Cardiac fibroblast (primary cell): Measurements from ENCODE around the gene KIRREL1.

Experiments
- DNase-seq, 2 donors: peaks; one replicate each; pipeline versions ENCODE4 v3.0.0 to v3.0.0-alpha.2; 2010; ENCODE audit warnings: low read depth in 2 of 2
- H3K4me3 ChIP-seq, 2 donors: replicated peaks in 1 of 2; 1 replicate in 1 of 2; 2 replicates in 1 of 2; pipeline ENCODE4 v1.5.1; 2011; ENCODE audit warnings: low read depth in 2 of 2, low read length in 2 of 2, mild to moderate bottlenecking in 2 of 2, moderate library complexity in 1 of 2
- CTCF ChIP-seq: IDR thresholded peaks from one replicate; pipeline ENCODE4 v1.5.1; 2011; ENCODE audit warnings: low read depth, mild to moderate bottlenecking, low read length, inconsistent platforms

KIRREL1 gene

GRCh38 chr1:158103861-158104522, 110.5 kb downstream of the KIRREL1 start:
- no peak for TF ChIP-seq CTCF
- no peak for DNase-seq

GRCh38 chr1:158104891-158105290, 111.4 kb downstream of the KIRREL1 start:
- TF ChIP-seq CTCF, result no peak
- H3K4me3 ChIP-seq, result no peak overlapping the region
- DNase-seq, result no peak

More at GRCh38 chr1:158103861-158104522, 110.5 kb downstream of the KIRREL1 start:
- H3K4me3 ChIP-seq, result no peak overlapping the region

DNA sequence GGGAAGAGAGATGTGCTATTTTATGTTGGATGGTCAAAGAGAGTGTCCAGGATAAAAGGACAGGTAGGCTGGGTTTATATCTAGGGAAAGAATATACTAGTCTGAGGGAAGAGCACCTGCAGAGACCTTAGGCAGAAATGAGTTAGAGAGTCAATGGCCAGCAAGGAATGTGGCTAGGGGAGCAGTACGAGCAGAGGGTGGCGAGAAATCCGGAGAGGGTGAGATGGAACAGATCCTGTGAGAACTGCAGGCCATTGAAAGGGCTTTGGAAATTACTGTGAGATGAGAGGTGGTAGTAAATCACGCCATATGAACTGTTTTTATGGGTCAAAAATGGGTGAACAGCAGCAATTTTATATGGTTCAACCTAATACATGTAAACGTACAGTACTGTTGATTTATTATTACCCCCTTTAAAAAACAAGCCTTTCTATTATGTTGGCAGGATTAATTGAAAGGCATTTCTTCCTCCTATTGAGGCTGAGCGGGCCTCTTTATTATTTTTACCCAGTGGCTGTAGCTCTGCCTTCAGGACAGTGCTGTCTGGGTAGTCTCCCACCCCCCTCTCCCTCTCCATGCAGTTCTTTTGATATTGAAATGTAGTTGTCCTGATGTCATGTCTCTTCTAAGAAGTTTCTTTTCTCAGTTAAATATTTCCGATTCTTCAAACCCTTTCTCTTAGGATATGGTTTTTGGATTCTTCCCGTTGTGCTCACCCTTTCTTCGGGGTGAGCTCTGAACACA, 112.1 kb downstream of the KIRREL1 start:
- H3K4me3 ChIP-seq, result no peak overlapping the region
- no peak for DNase-seq
- TF ChIP-seq CTCF, result no peak

DNA sequence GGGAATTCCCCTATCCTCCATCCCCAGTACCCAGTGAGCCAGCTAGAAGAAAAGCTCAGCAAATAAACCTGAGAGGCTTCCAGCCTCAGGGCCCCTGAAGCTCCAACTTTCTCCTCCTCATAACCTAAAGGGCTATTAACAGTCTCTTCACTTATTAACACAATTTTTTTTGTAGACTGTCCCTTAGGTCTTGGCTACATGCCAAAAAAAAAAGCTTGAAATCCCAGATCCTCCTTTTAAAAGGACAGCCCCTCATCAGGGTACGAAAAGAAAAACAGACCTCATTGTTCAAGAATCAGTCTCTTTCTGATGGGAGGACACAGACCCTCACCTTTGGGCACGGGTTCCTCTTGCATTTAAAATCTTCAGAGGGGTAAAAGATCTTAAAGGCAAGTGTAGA, 114.5 kb downstream of the KIRREL1 start:
- TF ChIP-seq CTCF, result no peak
- no peak overlapping the region for H3K4me3 ChIP-seq
- DNase-seq, result no peak

- peak; percentile 23 to 43 for DNase-seq
- no peak for TF ChIP-seq CTCF
- H3K4me3 ChIP-seq, result peak overlapping the region; percentile 36 to 53
Measured at GRCh38 chr1:158112994-158113758, 119.7 kb downstream of the KIRREL1 start.

GRCh38 chr1:158113759-158114127, 120.3 kb downstream of the KIRREL1 start:
- DNase-seq, result no peak
- TF ChIP-seq CTCF, result no peak
- H3K4me3 ChIP-seq, result peak overlapping the region; percentile 21 to 53
